Measurements from ENCODE around the gene RUVBL1.
A peak's percentile ranks its signal among the peaks of the same experiment; 100 is the strongest.

Gene RUVBL1

DNA sequence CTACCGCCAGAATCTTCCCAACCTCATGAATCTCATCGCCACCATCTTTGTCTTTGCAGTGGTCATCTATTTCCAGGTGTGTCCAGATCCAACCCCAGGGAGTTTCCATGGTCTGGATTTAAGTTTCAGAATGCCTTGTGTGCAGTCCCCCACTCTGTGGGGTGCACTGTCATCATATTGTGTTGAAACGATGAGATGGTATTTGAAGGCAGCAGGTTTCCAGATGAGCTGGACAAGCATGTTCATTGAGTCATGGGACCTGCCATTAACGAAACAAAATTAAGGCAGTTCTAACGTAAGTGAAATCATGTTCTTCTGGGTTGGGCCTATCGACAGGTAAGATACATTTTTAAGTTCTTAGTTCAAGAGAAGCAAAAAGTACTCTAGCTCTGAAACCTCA lies 58.6 kb downstream of the RUVBL1 start:
- no peak for DNase-seq

GRCh38 chr3:128063865-128064264 lies 59.7 kb downstream of the RUVBL1 start:
- DNase-seq: no peak

DNA sequence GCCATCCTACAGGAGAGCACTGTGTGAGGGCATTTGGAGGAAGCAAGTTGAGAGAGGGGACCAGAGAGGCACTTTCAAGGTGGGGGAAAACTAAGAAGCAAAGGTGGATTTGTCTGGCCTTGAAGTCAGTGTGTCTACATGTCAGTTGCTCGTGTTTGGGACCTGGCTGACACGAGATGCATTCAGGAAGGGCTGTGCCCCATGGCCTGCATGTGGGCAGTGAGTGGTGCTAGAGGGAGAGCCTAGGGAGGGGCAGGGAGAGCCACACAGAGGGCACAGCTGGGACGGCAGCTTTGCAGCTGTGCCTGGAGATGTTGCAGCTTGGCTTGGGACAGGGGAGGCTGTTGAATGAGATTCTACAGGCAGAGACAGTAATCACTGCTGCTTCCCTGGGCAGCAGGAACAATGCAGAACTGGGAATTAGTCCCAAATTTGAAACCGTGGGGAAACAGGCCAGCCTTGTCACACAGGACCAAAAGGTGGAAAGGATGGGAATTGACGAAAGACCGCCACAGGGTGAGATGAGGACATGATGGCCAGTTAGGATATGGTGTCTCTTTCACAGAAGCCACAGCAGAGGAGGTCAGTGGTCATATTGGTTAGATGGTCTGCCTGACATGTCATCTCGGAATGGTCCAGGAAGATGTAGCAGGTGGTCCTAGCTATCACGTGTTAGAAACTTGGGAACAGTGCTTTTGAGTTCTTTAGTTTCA lies 61.4 kb downstream of the RUVBL1 start:
- no peak for DNase-seq

GRCh38 chr3:128060473-128061381 lies 62.9 kb downstream of the RUVBL1 start:
- no peak for DNase-seq

DNA sequence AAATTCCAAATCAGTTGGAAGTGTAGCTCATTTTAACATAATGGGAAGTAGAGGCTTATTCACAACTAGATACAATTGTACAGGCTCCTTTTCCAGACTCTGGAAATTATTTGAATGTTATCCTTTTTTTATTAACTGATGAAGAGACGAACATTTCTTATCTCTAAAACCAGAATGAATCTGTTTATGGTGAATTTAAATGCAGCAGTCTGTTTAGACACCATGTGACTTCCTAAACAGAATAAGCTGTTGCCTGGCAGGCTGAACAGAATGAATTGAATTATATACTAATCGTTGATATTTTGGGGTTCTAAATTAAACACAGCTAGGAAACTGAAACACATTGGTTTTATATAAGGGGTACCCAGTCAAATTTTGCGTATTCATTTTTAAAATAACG lies 67.4 kb downstream of the RUVBL1 start:
- DNase-seq: no peak

DNA sequence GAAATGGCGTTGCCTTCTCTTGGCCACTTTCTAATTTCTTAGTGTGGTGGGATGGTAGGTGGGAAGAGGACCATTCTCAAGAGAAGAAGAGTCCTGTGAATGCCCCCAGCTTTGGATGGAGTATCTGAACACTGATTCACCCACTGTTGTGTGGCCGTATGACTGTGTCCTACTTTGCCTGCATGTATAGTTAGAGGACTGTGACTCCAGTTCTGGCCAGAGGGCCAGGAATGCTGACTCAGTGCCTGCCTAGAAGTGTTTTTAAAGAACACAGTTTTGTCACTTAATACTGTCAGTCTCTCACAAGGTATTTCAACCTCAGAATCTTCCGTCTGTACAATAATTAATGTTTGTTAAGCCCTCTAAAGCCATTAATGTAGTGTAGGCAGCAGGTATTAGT lies 69.2 kb downstream of the RUVBL1 start:
- DNase-seq: no peak

DNA sequence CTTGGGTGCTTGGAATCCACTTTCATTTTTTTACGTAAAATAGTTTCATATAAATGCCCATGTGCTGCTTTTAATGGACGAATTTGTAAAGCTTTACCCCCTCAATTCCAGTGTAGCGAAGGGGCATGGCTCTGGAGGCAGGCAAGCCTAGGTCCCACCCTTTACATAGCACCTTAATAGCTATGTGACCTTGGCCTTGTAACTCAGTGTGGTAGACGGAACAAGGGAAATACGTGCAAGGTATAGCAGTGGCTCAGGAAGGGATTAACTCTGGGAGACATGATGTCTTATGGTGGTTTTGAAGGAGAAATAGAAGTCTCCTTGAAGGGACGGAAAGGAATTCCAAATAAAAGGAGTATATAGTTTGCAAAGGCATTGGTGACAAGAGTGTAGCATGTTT lies 70.0 kb downstream of the RUVBL1 start:
- DNase-seq: no peak

DNA sequence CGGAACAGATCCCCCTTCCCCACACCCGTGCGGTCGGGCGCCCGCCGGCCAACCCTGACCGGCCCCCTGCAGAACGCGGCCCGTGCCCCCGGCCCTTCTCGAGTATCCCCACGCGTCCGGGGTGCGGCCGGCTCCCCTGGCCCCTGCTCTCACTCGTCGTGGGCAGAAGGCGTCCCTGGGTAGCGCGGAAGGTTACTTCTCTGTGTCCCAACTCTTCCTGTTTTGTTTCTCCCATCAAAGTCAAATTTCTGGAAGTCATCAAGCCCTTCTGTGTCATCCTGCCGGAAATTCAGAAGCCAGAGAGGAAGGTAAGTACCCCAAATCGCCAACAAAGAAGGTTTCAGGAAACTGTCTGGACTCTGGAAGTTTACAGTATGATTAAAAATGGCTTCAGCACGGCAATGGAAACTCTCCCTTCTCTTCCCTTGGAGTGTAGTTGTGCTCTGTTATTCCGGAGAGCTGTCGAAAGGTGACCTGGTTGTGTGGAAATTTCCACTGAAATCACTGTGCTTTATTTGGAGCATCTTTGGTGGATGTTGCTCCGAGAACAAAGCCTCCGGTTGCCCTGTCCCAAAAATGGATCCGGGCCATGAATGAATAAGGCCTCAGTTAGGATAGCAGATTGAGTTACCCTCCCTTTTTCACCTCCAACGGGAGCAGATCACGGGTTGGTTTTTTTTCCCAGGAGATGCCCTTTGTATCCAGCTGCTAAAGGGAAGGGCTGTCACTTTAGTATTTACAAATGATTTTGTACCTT lies 70.8 kb downstream of the RUVBL1 start:
- DNase-seq: peak; percentile 53

DNA sequence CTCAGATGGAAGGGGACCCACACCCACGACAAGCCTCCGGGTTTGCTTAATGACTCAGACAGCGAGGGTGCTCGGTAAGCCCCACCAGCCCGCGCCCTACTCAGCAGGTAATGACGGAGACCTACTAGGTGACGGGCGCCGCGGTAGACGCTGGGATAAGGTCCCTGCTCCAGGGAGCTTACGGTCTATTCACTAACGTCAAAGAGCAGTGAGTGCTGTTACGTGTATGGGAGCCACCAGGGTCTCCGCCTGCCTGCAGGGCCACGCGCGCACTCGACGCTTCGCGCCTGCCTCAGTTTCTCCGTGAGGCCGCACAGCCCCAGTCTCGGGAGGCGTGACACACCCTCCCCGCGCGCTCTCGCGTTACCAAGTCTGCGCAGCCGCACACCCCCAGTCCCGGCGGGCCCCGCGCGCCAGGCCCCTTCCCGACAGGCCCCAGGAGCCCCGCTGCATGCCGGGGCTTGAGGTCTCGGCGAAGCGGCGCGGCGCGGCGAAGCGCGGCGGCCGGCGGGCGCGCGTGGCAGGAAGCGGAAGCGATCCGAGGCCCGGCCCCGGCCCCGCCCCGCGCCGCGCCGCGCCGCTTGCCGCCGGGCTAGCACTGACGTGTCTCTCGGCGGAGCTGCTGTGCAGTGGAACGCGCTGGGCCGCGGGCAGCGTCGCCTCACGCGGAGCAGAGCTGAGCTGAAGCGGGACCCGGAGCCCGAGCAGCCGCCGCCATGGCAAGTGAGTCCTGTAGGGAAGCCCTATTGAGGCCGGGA lies 71.6 kb downstream of the RUVBL1 start, which contains the start of gene SEC61A1:
Gene SEC61A1, plus strand, starts transcription at position 601 of the 758 bp plus-strand sequence. Its CDS starts 116 bp downstream, at position 717.
- peak; percentile 97 for DNase-seq

- DNase-seq: no peak
Measured at GRCh38 chr3:128051459-128051836, 72.2 kb downstream of the RUVBL1 start.

GRCh38 chr3:128050597-128050996 lies 73.0 kb downstream of the RUVBL1 start:
- no peak for DNase-seq

GRCh38 chr3:128041344-128041743 lies 82.3 kb downstream of the RUVBL1 start:
- no peak for DNase-seq

GRCh38 chr3:128040660-128041059 lies 83.0 kb downstream of the RUVBL1 start:
- DNase-seq: no peak

- DNase-seq: no peak
Measured at GRCh38 chr3:128040041-128040440, 83.6 kb downstream of the RUVBL1 start.

DNA sequence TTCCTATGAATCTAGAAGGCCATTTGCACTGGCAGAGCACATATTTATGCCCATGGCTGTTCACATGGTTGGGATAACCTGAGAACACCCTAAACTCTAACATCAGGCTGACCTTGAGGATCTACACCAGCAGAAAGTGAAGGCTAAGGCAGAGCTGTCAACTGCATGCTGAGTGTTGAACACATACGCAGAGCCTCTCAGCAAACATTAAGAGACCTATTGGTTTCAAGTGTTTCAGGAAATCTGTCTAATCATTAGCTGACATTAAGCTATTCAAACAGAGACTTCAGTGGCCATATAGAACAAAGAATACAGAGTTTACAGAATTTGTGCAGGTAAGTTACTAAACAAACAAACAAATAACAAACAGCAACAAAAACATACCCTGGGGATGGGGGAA lies 87.5 kb downstream of the RUVBL1 start:
- DNase-seq: no peak

- no peak for DNase-seq
Measured at GRCh38 chr3:128033102-128033501, 90.5 kb downstream of the RUVBL1 start.
